ENCODE results near the gene SMOC2. TPM values are rescaled to one million over a fixed set of nuclear protein-coding genes. Genes with fewer than 3 reads are reported as not detected.

The SMOC2 gene
- total and polyA plus RNA-seq, 2 of the 13 experiments (the other 11 are each of a cell fraction or from before 2014, with no cell fraction given) = not detected

DNA sequence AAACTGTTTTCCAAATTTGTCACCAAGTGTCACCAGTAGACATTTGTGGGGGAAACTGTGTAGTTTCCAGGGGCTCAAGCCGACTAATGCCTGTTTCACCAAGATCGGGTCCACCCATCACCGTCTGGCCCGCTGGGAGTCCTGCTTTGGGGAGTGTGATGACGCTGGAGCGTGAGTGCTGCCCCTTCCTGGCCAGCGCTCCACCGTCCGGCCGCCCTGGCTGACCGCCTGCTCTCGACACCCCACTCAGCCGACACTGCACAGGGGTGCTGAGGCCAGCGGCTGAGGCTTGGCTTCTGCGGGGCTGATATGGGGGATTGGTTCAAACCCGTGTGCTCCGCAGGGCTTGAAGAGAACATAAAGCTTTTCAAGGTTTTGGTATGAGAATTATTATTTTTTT lies 160.1 kb downstream of the SMOC2 start:
- ChIA-PET CTCF (ENCODE audit: low intra/inter-chr PET ratio, low total read pairs) (no interaction called here), POLR2A (no interaction called here)
- intact Hi-C loops (cut with micrococcal nuclease; ENCODE audit: unreplicated experiment) (no loop called here), in situ Hi-C loops (cut with HindIII; ENCODE audit: extremely low pct_ligation_motif_present, low pct_unique_long_range_greater_than_20kb) (no loop called here)
- Histone ChIP-seq H3K9ac (ENCODE audit: insufficient read depth, low read depth, low read length) (no peak overlapping the region), H4K20me1 (ENCODE audit: insufficient read depth, low read length) (no peaks in the 10 kb centered on the region), H3K27ac (ENCODE audit: extremely low read length, insufficient read depth, low read length) (no peak overlapping the region), H3K4me2 (ENCODE audit: low read depth, low read length) (no peak overlapping the region), H2AFZ (ENCODE audit: low read length) (no peak overlapping the region), H3K4me3 (replicated peaks in 1 of 3; ENCODE audit: insufficient read depth in 1 of 3, low read depth in 2 of 3, low read length in 3 of 3) (no peak overlapping the region), H3K4me1 (ENCODE audit: insufficient read depth, low read length) (no peaks in the 10 kb centered on the region), H3K9me3 (ENCODE audit: low read length) (no peaks in the 10 kb centered on the region), H3K36me3 (replicated peaks in 1 of 2; ENCODE audit: control insufficient read depth in 1 of 2, insufficient read depth in 2 of 2, low read length in 2 of 2) (no peaks in the 10 kb centered on the region), H3K27me3 (ENCODE audit: control insufficient read depth in 1 of 2, insufficient read depth in 2 of 2, low read length in 2 of 2) (peaks cover 9 to 60% of the 10 kb centered on the region in 2 experiments), H3K79me2 (ENCODE audit: insufficient read depth, low read length) (no peaks in the 10 kb centered on the region)
- TF ChIP-seq ZNF549 (CRISPR knock-in tag; IDR thresholded peaks at IDR 0.05) (no peak), PRPF4 (IDR thresholded peaks at IDR 0.05; ENCODE audit: low read depth, low read length, poor library complexity, severe bottlenecking) (no peak), ZNF33A (CRISPR knock-in tag; IDR thresholded peaks at IDR 0.05; ENCODE audit: borderline replicate concordance) (no peak), ZNF510 (CRISPR knock-in tag; IDR thresholded peaks at IDR 0.05; ENCODE audit: low read depth) (no peak), ZNF556 (CRISPR knock-in tag; IDR thresholded peaks at IDR 0.05; ENCODE audit: borderline replicate concordance) (no peak), ZC3H4 (CRISPR knock-in tag; IDR thresholded peaks at IDR 0.05; ENCODE audit: borderline replicate concordance) (no peak), ZNF292 (CRISPR knock-in tag; IDR thresholded peaks at IDR 0.05; ENCODE audit: borderline replicate concordance, low read depth) (no peak), SP5 (CRISPR knock-in tag; IDR thresholded peaks at IDR 0.05; ENCODE audit: borderline replicate concordance, low read depth) (no peak), ZNF788 (CRISPR knock-in tag; IDR thresholded peaks at IDR 0.05; ENCODE audit: borderline replicate concordance) (no peak)
- TF ChIP-seq, protein P1, sequence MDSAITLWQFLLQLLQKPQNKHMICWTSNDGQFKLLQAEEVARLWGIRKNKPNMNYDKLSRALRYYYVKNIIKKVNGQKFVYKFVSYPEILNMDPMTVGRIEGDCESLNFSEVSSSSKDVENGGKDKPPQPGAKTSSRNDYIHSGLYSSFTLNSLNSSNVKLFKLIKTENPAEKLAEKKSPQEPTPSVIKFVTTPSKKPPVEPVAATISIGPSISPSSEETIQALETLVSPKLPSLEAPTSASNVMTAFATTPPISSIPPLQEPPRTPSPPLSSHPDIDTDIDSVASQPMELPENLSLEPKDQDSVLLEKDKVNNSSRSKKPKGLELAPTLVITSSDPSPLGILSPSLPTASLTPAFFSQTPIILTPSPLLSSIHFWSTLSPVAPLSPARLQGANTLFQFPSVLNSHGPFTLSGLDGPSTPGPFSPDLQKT (CRISPR knock-in tag; IDR thresholded peaks at IDR 0.05; ENCODE audit: borderline replicate concordance) = no peak
- TF ChIP-seq, protein P2, sequence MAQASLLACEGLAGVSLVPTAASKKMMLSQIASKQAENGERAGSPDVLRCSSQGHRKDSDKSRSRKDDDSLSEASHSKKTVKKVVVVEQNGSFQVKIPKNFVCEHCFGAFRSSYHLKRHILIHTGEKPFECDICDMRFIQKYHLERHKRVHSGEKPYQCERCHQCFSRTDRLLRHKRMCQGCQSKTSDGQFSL (CRISPR knock-in tag; IDR thresholded peaks at IDR 0.05) = no peak
- 51% methylated on average over 11 of the region's 17 CpGs for WGBS (ENCODE audit: low lambda C conversion rate)
- no TSS peak for BruUV-seq (replicated peaks)
- FAIRE-seq (no peak), ATAC-seq (no peak), DNase-seq (ENCODE audit: low spot score) (no peak)

Measured in HepG2 (cell line).